ENCODE results near the gene RIOK2.

DNA sequence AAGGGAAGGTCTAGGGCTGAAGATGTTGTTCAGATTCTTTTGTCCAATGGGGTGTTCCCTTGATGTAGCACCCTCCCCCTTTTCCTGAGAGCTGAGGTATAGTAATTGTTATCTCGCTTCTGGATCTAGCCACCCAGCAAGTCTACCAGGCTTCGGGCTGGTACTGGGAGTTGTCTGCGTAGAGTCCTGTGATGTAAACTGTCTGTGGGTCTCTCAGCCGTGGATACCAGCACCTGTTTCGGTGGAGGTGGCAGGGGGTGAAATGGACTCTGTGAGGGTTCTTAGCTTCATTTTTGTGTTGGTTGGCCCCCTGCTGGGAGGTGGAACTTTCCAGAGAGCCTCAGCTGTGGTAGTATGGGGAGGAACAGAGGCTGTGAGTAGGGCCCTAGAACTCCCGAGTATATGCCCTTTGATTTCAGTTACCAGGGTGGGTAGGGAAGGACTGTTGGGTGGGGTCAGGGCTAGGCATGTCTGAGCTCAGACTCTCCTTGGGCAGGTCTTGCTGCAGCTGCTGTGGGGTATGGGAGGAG is 25.2 kb upstream of the RIOK2 start:
- TF ChIP-seq, protein P1, sequence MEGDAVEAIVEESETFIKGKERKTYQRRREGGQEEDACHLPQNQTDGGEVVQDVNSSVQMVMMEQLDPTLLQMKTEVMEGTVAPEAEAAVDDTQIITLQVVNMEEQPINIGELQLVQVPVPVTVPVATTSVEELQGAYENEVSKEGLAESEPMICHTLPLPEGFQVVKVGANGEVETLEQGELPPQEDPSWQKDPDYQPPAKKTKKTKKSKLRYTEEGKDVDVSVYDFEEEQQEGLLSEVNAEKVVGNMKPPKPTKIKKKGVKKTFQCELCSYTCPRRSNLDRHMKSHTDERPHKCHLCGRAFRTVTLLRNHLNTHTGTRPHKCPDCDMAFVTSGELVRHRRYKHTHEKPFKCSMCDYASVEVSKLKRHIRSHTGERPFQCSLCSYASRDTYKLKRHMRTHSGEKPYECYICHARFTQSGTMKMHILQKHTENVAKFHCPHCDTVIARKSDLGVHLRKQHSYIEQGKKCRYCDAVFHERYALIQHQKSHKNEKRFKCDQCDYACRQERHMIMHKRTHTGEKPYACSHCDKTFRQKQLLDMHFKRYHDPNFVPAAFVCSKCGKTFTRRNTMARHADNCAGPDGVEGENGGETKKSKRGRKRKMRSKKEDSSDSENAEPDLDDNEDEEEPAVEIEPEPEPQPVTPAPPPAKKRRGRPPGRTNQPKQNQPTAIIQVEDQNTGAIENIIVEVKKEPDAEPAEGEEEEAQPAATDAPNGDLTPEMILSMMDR (IDR thresholded peaks at IDR 0.05): no peak
- no peak for TF ChIP-seq POLR2A (IDR thresholded peaks at IDR 0.05)

All from body of pancreas (tissue), 4 donors.